HG02642 (cell line): Measurements from ENCODE around the gene C2orf92.
"Not testable (repeated sequence)": the region's sequence is repeated elsewhere in the genome, so short reads cannot be mapped to it uniquely, and the experiment has no call there.

Experiments used
- ATAC-seq: cut with Tn5 transposase; IDR thresholded peaks from one replicate; pipeline ENCODE4 v1.9.1; 2021; ENCODE audit warnings: mild to moderate bottlenecking; ENCODE audit not compliant: unreplicated experiment, poor library complexity

The C2orf92 gene

GRCh38 chr2:97688062-97688827, 18.7 kb downstream of the C2orf92 start:
- ATAC-seq: no peak

DNA sequence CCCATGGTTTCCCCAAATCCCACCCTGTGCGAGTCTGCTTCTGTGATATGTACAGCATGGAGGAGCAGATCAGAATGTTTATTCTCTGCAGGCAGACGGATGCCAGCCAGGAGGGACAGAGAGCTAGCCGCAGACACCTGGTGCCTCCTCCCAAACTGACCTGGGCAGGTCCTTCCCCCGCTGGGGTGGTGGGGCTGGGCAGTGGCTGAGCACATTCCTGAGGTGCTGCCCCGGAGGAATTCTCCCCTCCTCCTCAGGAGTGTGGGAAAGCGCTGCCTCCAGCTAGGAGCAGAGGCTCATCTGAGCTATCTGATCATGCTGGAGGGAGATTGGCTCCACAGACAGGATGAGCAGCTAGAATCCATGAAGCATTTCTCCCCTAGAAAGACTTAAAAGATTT, 21.7 kb downstream of the C2orf92 start:
- ATAC-seq: no peak

- no peak for ATAC-seq
These were observed 24.0 kb downstream of the C2orf92 start for GRCh38 chr2:97693476-97693875.

GRCh38 chr2:97695744-97696143, 26.2 kb downstream of the C2orf92 start:
- ATAC-seq: no peak

- ATAC-seq: peak; percentile 78
These were observed 28.0 kb downstream of the C2orf92 start for GRCh38 chr2:97697252-97698235.

DNA sequence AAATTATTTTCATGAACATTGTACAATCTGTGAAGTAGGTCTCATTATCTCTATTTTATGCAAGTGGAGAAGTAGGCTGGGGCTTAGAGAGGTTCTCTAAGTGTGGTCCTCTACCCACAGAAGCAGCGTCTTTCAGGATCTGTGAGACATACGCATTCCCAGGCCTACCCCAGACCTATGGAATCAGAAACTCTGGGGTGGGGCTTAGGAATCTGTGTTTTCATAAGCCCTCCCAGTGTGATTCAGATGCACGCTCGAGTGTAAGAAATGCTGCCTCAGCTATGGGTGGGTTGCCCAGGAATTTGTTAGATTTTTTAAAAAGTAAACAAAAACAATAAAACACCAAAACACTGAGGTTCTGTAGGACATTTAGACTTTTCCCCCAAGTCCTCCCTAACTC, 29.0 kb downstream of the C2orf92 start:
- no peak for ATAC-seq

GRCh38 chr2:97699765-97700444, 30.4 kb downstream of the C2orf92 start:
- no peak for ATAC-seq

DNA sequence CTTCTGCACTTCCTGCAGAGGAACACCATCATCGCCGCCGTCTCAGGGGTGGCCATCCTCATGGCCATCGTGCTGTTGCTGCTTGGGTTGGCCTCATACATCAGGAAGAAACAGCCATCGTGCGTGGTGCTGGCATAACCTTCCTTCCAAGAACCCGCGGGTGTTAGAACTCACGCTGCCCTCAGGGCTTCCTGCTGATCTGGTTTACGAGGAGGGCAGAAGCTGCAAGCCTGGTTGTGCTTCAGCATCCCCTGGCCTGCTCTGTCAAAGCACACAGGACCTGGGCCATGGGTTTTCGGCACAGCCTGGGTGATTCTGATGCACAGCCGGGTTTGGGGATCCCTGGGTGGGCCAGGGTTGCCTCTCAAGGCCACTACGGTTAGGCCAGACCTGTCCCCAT, 31.7 kb downstream of the C2orf92 start:
- ATAC-seq: no peak

DNA sequence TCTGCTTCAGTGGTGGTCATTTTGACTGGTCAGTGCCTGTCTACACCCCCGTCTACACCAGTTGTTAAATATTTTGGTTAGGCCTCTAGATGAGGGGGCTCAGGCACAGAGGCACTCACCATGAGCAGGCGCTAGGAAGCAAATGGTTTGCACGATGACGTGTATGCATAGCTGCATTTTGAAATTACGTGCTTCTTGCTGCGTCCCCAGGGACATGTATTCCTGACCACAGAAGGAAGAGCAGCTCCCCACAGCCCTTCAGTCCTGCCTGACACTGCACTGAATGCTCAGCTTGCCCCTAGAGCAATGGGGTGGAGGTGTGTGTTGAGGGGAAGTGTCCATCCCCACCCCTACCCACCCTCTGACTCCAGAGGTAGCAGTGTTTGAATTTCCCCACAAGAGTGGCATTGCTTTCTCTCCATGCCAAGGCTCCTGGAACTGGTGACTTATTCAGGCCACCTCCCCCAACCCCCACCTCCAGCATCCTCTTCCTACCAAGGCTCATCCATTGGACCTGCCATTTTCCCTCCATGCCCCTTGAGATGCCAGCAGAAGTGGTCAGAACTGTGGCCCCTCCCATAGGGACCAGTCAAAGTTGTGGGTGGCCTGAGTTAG, 32.4 kb downstream of the C2orf92 start:
- no peak for ATAC-seq

- no peak for ATAC-seq
These were observed 33.4 kb downstream of the C2orf92 start for GRCh38 chr2:97702731-97703470.

- no peak for ATAC-seq
These were observed 34.2 kb downstream of the C2orf92 start for GRCh38 chr2:97703741-97704140.

- no peak for ATAC-seq
These were observed 35.5 kb downstream of the C2orf92 start for GRCh38 chr2:97704989-97705388.

GRCh38 chr2:97706112-97706511, 36.6 kb downstream of the C2orf92 start:
- no peak for ATAC-seq

DNA sequence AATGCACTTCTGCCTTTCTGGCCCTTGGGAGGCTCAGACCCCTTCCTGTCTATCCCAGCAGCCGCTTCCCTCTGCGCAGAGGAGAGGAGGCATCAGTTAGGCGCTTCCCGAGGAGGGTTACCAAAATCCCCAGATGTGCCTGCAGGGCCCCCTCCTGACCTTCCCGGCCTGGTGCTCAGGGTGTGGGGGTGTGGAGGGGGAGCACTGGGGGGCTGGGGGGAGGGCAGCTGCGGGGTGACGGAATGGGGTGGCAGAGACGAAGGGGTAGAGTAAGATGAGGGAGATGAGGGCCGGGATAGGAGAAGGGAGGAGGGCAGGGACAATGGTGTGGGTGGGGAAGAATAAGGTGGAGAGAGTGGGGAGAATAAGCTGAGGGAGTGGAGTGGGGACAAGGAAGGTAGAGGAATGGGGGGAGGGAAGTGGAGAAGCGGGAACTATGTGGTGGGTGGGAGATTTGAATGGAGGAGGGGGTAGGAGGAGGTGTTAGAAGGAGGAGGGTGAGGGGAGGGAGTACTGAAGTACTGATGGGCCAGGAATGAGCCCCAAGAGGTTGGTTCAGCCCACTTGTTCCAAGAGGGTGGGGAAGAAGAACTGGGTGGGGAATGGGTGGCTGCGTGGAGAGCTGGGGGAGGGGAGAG, 37.3 kb downstream of the C2orf92 start:
- ATAC-seq: no peak

GRCh38 chr2:97707362-97708047, 38.0 kb downstream of the C2orf92 start:
- ATAC-seq: no peak

DNA sequence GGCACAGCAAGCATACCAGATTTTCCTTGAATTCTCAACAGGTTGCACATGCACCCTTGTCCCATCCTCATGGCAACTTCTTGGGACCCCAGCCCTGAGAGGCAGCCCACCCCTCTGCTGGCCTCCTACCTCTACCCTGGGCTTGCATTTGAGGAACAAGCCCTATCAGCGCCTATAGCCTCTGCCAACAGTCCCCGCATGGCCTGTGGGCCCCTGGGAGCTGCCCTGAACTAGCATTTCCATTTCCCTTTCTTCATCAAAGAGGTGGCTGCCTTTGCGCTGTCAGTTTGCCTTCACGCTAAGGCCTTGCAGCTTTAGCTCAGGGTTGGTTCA, 38.5 kb downstream of the C2orf92 start:
- ATAC-seq: no peak

DNA sequence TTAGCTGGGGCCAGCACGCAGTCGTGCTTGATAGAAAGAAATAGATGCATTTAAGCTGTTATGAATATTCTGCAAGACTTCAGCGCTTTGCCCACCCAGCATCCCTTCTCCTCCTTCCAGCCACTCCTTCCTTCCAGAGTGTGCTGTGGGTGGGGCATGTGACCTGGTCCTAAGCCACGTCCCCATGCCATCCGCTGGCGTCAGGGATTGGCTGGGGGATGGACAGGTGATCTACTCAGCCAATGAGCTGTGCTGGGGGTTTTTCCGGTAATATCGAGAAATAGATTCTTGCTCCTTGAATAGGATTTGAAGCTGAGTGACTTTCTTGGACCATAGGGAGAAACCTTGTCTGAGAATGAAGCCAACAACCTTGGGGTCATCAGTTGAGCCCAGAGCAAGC, 39.1 kb downstream of the C2orf92 start:
- ATAC-seq: no peak

- no peak for ATAC-seq
These were observed 41.8 kb downstream of the C2orf92 start for GRCh38 chr2:97711394-97711711.

- not testable (repeated sequence) for ATAC-seq
These were observed 42.7 kb downstream of the C2orf92 start for GRCh38 chr2:97712175-97712574.
